ENCODE measurements around the gene FADS2. TPM values are rescaled to one million over a fixed set of nuclear protein-coding genes. Genes with fewer than 3 reads are reported as not detected.
A peak's percentile ranks its signal among the peaks of the same experiment; 100 is the strongest.

FADS2 gene
- total RNA-seq, 4 donors from 2014 or later = 1.6 to 30.7 (median 12.0) TPM

DNA sequence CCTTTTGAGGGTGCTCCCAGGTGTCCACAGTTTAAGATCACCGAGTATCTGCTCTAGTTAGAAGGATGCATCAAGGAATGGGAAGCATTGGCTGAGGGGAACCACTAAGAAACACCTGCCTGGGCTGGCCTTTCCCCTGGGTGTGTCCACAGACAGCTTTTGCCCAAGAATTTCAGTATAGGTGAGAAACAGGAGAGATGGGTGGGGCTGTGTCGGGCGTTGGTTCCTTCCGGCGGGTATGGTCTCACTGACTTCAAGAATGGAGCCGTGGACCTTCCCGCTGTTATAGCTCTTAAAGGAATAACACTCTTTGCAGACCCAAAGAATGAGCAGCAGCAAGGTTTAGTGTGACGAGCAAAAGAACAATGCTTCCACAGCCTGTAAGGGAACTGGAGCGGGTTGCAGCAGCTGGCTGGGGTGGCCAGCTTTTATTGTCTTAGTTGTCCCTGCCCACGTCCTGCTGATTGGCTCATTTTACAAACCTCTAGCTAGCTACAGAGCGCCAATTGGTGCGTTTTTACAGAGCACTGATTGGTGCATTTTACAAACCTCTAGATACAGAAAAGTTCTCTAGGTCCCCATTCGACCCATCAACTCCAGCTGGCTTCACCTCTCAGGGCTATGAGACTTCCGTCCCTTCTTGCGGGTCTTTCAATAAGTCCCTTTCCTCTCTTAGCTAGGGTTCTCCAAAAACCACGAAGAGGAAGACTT, 13.7 kb upstream of the FADS2 start:
- Histone ChIP-seq H3K4me3 (peak overlapping the region; percentile 62 to 69 (median 65)), H3K27ac (peak overlapping the region; percentile 79 to 95 (median 86)), H3K9me3 (no peaks in the 10 kb centered on the region), H3K4me1 (peaks cover 0 to 26% (median 18%) of the 10 kb centered on the region in 4 donors), H3K27me3 (no peaks in the 10 kb centered on the region), H3K36me3 (peaks cover 0 to 4% (median 0%) of the 10 kb centered on the region in 3 donors)
- no peak for DNase-seq
- TF ChIP-seq, protein P1, sequence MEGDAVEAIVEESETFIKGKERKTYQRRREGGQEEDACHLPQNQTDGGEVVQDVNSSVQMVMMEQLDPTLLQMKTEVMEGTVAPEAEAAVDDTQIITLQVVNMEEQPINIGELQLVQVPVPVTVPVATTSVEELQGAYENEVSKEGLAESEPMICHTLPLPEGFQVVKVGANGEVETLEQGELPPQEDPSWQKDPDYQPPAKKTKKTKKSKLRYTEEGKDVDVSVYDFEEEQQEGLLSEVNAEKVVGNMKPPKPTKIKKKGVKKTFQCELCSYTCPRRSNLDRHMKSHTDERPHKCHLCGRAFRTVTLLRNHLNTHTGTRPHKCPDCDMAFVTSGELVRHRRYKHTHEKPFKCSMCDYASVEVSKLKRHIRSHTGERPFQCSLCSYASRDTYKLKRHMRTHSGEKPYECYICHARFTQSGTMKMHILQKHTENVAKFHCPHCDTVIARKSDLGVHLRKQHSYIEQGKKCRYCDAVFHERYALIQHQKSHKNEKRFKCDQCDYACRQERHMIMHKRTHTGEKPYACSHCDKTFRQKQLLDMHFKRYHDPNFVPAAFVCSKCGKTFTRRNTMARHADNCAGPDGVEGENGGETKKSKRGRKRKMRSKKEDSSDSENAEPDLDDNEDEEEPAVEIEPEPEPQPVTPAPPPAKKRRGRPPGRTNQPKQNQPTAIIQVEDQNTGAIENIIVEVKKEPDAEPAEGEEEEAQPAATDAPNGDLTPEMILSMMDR (IDR thresholded peaks at IDR 0.05) = no peak
- TF ChIP-seq POLR2A (IDR thresholded peaks at IDR 0.05) = no peak

DNA sequence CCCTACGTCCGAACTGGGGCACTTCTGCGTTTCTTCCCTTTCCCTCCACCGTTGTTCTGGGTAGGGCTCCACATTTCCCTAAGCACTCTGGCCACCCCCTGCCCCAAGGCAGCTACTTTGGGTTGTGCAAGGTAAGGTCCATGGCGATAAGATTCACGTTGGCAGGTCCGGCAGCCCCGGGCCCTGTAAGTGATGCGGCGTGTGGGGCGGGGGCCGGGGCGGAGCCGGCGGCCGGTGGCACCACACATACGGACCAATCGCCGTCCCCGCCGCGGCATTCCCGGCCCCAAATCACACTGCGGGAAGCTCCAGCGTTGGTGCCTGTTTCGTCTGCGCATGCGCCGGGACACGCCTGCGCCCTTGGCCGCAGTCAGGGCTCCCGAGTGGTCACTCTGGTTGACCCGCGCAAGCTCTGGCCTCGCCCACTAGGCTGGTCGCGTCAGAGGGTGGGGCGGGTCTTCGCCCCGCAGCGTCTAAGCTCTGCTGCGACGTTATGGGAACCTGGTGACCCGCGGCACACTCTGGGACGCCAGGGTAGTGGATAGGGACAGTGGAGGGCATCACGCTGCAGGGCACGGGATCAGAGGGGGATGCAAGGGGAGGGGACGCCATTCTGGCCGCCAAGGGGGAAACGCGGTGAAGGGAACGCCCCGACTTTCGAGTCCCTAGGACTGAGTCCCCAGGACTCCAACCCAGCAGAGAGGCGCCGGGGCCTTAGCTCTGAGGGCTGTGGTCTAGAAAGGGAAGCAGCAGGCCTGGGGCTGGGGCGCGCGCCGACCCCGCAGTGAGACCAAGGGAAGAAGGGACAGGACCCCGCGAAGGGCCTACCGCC, 12.9 kb upstream of the FADS2 start:
- TF ChIP-seq POLR2A (IDR thresholded peaks at IDR 0.05) = peak; percentile 55 to 70
- TF ChIP-seq, protein P1 (IDR thresholded peaks at IDR 0.05) = no peak
- H3K36me3 ChIP-seq = peaks cover 0 to 4% (median 0%) of the 10 kb centered on the region in 3 donors
- peaks cover 0 to 26% (median 18%) of the 10 kb centered on the region in 4 donors for H3K4me1 ChIP-seq
- H3K9me3 ChIP-seq = no peaks in the 10 kb centered on the region
- peak overlapping the region; percentile 62 to 69 (median 65) for H3K4me3 ChIP-seq
- peak; percentile 62 to 91 (median 84) for DNase-seq
- no peaks in the 10 kb centered on the region for H3K27me3 ChIP-seq
- H3K27ac ChIP-seq = peak overlapping the region; percentile 79 to 95 (median 86)

DNA sequence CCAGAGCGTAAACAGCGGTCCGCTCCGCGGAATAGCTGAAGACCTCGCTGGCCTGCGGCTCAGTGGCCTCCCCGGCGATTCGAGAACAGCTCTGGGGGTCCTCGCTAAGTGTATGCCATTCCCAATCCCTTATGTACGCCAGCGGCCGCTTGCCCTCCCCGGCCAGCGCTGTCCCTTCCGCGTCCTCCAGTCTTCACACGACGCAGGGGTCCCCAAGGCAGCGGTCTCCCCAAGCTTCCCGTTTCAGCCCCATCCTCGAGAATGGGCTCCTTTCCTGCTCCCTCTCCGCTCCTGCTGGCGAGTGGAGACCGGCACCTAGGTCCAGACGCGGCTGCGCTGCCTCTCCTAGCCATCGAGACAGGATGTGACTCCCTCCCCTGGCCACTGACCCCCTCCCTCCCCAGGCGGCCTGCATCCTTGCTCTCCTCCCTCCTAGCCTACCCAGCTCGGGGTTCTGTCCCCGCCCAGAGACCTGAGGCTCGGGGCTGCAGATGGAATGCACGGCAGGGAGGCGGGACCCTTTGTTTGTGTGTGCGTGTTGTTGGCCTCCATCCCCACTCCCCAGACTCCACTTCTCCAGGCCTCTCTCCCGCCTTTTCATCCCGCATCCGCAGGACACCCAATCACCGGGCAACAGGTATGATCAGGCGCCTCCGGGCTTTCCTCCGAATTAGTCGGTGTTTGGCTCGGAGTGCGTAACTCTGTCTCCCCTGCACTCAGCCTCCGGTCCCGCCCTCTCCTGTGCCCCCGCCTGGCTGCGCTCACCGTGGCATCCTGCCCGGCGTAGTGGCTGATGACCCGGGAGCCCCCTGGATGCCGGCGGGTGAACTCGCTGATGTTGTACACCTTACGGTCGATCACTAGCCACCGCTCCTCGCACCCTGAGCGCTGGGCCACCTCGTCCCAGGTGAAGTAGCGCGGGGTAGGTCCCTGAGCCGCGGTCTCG, 12.0 kb upstream of the FADS2 start:
- peak overlapping the region; percentile 79 to 95 (median 86) for H3K27ac ChIP-seq
- no peak for TF ChIP-seq POLR2A (IDR thresholded peaks at IDR 0.05)
- TF ChIP-seq, protein P1 (IDR thresholded peaks at IDR 0.05) = no peak
- no peaks in the 10 kb centered on the region for H3K9me3 ChIP-seq
- peaks cover 0 to 4% (median 0%) of the 10 kb centered on the region in 3 donors for H3K36me3 ChIP-seq
- DNase-seq = peak; percentile 55 to 70 (median 61)
- H3K4me3 ChIP-seq = peak overlapping the region; percentile 62 to 69 (median 65)
- H3K27me3 ChIP-seq = no peaks in the 10 kb centered on the region
- peaks cover 0 to 33% (median 18%) of the 10 kb centered on the region in 4 donors for H3K4me1 ChIP-seq

DNA sequence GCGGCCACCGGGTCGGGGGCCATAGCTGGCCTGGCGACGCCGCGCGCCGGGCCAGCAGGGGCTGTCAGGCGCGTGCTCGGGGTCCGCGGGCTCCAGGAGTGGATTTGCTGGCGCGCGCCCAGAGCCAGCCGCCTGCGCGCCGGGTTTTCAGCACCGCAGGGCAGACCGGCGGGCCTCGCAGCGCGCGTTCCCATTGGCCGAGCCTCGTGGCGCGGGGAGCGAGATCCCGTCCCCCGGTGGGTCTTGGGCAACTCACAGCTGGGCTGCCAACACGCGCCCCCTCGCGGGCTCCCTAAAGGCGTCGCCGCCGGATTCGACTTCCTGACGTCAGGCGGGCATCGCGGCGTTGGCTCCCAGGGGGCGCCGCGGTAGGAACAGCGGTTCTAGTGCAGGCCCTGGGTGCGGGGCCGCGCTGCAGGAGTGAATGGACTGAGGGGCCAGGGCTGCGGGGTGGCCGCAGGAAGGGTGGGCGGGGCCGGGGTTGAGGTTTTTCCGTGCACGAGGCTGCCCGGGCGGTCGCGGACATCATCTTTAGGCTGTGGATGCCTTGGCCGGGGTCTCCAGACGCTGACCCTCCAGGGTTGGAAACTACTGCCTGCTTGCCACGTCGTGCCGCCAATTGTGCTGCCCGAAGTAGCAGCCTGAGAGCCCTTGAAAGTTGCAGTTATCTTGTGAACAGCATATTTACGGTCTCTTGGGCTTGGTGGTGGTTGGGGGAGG, 11.2 kb upstream of the FADS2 start, which contains the start of gene FADS1:
Gene FADS1 (minus strand): TSS at position 268 of the 720 bp plus-strand sequence. CDS start 74 bp downstream, at position 194.
- DNase-seq = peak; percentile 76 to 89 (median 78)
- Histone ChIP-seq H3K27me3 (no peaks in the 10 kb centered on the region), H3K36me3 (peaks cover 0 to 4% (median 0%) of the 10 kb centered on the region in 3 donors), H3K4me3 (peak within 1 kb of the TSS; percentile 62 to 69 (median 65)), H3K9me3 (no peaks in the 10 kb centered on the region), H3K4me1 (peaks cover 0 to 34% (median 18%) of the 10 kb centered on the region in 4 donors), H3K27ac (peak within 1 kb of the TSS; percentile 79 to 95 (median 86))
- TF ChIP-seq, protein P1 (IDR thresholded peaks at IDR 0.05) = peak in 5 of 6 experiments; percentile 28 to 48 (median 44)
- TF ChIP-seq POLR2A (IDR thresholded peaks at IDR 0.05) = no peak
